ENCODE data around the gene PRR33.
"Not testable (repeated sequence)": the region's sequence is repeated elsewhere in the genome, so short reads cannot be mapped to it uniquely, and the experiment has no call there.

The PRR33 gene

GRCh38 chr11:1891831-1892115 is at the start of gene PRR33:
TSS of gene PRR33 (minus strand) at chr11:1891895. CDS start at chr11:1890584, 1,311 bp downstream.
- DNase-seq: no peak

GRCh38 chr11:1939788-1940187 is 48.1 kb upstream of the PRR33 start:
- DNase-seq: not testable (repeated sequence)

- DNase-seq: no peak
These were observed 47.4 kb upstream of the PRR33 start for GRCh38 chr11:1939006-1939625.

GRCh38 chr11:1938343-1939005 is 46.8 kb upstream of the PRR33 start:
- no peak for DNase-seq

- DNase-seq: no peak
These were observed 46.1 kb upstream of the PRR33 start for GRCh38 chr11:1937616-1938342.

DNA sequence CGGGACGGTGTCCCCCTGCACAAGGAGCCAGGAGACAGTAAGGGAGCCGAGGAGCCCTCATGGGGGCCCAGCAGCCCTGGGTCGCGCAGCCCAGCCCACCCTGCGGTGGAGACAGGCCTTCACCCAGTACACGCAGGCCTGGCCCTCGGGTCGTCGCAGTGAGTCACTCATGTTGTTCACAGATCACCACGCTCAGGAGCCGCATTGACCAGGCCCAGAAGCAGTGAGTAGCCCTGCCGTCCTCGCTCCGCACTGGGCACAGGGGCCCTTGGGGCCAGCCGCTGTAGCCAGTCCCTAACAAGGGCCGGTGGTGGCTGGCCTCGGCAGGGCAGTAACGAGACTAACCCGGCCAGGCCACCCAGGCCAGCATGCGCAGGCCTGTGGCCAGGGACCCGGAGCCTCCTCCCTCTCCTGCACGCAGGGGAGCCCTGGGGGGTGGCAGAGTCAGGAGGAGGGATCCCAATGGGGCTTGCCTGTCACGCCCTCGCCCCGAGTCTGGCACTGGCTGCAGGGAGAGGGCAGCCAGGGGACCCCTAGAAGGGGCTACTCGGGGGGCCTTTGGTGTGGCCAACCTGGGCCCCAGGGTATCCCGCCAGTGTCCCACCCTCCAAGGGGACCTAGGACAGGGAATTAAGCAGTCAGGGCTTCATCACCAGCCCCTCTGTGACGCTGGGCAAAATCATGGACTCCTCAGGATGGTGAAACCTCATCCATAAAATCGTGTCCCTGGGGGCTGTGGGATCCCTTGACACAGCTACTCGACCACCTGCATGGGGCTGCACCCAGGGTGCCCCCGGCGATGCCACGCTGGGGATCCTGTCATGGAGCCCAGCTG is 45.3 kb upstream of the PRR33 start:
- no peak for DNase-seq

DNA sequence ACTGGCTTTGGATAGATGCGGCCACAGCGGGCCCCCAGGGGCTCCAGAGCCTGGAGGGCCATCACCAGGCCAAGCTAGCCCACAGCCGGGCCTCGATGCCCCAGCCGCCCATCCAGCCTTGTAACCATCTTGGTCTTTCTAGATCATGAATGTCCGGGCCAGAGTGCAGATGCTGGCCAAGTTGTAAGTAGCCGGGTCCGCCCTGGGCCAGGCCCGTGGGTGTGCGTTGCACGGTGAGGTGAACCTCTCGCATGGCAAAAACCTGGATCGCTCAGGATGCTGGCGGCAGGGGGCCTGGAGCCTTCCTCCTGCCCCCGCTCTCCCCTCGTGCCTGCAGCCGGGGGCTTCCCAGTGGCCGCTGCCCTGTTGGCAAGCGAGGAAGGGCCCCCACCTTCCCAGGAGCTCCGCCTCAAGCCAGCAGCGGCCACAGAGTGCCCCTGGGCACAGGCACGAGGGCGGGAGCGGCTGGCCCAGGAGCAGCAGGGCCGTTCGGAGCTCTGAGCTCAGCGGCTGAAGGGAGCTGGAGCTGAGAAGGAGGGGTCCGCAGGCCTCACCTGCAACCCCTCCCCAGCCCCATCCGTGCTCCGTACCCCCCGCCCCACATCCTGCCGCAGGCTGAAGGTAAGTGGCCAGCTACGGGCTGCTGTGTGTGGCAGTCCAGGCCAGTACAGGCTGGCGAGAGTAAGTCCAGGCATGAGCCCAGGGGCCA is 44.5 kb upstream of the PRR33 start:
- DNase-seq: no peak

GRCh38 chr11:1935156-1936071 is 43.7 kb upstream of the PRR33 start:
- DNase-seq: no peak

GRCh38 chr11:1934335-1935155 is 42.9 kb upstream of the PRR33 start:
- no peak for DNase-seq

DNA sequence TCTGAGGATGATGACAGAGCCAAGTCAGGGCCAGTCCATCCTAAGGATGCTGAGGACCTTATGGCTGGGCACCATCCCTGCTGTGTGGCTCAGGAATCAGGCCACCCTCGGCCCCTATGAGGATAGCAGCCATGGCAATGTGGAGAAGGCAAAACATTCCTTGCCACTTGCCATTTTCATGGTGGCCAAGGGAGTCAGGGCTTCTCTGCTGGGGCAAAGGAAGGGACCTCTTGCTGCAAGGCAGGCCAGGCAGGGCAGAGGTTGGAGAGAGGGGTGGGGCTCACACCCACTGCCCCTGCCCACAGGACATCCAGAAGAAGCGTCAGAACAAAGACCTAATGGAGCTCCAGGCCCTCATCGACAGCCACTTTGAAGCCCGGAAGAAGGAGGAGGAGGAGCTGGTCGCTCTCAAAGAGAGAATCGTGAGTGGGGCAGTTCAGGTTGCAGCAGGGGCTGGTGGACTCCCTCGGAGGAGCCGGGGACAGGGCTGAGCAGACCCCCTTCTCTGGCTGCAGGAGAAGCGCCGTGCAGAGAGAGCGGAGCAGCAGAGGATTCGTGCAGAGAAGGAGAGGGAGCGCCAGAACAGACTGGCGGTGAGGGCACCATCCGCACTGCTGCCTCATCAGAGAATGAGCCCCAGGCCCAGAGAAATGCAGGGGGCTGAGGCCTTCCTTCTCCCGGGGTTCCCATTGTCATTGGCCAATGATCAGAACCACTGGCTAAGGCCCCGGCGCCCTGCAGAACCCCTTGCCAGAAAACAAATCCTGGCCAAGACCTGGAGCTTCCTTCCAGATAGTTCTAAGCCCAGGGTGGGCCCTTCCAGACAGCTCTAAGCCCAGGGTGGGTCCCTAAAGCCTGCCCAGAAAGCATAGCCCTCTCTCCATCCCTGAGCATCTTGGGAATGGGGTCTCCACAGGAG is 42.0 kb upstream of the PRR33 start:
- no peak for DNase-seq

DNA sequence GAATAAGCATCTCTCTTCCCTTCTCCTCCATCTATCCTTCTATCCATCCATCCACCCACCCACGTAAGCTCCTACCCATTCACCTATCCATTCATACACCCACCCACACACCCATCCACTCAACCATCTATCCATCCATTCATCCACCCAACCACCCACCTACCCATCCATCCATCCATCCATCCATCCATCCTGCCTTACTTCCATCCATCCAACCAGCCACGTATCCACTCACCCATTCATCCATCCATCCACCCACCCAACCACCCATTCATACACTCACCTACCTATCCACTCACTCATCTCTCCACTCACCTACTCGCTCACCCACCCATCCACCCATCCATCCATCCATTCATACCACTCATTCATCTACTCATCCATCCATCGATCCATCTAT is 41.0 kb upstream of the PRR33 start:
- DNase-seq: no peak

DNA sequence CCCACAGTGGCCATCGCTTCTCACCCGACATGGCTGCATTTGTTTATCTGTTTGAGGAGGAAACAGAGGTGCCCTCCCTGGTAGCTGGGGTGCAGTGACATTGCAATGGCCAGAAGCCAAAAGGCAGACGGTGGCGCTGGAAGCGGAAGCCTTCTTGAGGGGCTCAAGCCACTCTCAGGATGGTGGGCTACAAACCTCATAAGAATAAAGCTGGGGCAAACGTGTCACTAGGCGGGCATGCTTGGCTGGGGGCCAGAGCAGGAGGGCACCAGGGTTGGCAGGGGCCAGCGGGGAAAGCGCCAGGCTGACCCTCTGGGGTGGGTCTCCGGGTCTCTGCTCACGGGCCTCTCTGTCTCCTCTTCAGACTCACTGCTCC is 40.4 kb upstream of the PRR33 start:
- no peak for DNase-seq

DNA sequence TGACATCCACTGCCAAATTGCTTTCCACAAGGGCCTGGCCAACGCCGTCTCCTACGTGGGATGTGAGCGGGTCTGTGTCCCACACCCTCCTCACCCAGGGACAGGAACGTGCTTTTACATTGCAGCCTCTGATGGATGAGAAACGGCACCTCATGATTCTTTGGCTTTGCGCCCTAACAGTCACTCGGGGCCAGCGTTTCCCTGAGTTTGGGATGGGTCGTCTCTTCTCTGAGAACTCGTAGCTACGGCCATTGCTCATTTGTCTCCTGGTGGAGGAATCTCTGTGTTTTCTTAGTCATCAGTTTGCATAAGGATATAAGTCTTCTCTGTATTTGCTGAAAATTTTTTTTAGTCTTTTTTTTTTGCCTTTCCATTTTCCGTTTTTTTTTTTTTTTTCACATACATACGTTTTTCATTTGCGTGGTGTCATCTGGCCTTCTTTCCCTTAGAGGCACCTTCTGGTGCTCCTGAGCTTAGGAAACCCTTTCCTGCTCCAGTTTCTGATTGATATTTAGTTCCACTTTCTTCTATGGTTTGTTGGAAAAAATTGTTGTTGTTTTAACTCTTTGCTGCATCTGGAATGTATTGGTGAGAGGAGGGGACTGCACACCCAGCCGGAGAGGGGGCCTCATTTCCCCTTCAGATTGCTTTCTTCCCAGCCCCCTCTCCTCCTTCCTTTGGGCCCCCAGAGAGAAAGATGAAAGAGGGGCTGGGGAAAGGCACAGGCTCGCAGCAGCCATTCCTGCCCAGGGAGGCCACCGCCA is 39.8 kb upstream of the PRR33 start:
- DNase-seq: no peak

DNA sequence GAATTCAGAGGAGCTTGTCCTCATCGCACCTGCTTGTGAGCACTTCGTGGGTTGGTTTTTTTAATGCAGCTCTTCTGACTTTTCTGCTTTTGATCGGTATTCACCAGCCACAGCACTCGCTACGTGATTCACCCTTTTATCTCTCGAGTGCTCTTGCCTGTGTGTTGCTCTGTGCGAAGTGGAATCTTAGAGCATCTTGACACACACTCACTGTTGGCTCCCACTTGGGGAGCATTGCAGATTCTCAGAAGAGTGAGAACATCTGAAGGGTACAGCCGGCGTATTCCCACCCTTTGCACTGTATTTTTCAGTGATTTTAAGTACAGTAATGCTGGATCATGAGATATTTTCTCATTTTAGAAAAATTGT is 38.8 kb upstream of the PRR33 start:
- no peak for DNase-seq

GRCh38 chr11:1929621-1930461 is 38.1 kb upstream of the PRR33 start:
- no peak for DNase-seq

GRCh38 chr11:1928891-1929541 is 37.3 kb upstream of the PRR33 start:
- DNase-seq: no peak

DNA sequence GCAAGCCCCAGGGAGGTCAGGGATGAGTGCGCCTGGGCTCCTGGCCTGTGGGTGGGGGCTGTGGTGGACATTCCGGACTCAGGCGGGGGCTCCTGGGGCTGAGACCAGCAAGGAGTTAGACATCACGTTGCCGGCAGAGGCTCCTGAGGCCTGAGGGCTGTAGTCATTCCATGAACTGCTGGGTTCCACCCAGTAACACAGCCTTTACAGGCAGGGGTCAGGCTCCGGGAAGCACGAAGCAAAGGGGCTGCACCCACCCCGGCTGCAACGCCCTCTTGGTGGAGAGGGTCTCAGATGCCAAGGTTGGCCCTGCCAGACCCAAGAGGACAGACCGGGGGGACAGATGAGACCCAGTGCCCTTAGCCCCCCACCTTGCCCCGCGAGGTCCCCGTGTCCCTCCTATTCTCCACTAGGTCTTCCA is 36.8 kb upstream of the PRR33 start:
- no peak for DNase-seq

Data from NCI-H82 (cell line).